Measurements from ENCODE around the gene ELF5. TPM values are rescaled to one million over a fixed set of nuclear protein-coding genes. Genes with fewer than 3 reads are reported as not detected.

ELF5 gene
- polyA plus RNA-seq, 3 donors = 48.8 to 59.6 (median 52.7) TPM

DNA sequence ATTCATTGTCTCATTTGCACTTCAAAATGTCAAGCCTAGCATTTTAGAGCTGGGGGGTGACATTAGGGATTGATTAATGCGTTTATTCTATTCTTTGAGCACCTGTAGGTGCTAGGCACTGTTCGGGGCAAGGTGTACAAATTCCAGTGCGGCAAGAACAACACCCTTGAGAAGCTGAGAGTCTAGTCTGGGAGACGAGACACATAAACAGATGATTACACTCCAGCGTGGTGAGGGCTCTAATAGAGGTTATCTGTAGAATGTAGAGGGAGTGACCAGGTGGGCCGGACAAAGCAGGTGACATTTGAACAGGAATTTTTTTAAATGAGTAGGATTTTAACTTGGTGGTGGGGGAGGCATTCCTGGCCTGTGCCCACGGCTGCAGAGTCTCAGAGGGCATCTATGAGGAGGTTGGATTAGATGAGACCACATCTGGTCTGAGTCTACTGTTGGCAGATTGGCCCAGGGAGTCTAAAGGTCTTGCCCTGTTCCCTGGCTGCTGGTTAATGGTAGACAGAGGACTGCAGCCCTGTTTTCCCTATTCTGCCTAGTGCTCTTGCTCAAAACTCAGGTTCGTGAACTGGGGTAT is 73.9 kb downstream of the ELF5 start:
- no peak for DNase-seq (ENCODE audit: extremely low read depth in 1 of 11, low read depth in 9 of 11, low spot score in 4 of 11)

DNA sequence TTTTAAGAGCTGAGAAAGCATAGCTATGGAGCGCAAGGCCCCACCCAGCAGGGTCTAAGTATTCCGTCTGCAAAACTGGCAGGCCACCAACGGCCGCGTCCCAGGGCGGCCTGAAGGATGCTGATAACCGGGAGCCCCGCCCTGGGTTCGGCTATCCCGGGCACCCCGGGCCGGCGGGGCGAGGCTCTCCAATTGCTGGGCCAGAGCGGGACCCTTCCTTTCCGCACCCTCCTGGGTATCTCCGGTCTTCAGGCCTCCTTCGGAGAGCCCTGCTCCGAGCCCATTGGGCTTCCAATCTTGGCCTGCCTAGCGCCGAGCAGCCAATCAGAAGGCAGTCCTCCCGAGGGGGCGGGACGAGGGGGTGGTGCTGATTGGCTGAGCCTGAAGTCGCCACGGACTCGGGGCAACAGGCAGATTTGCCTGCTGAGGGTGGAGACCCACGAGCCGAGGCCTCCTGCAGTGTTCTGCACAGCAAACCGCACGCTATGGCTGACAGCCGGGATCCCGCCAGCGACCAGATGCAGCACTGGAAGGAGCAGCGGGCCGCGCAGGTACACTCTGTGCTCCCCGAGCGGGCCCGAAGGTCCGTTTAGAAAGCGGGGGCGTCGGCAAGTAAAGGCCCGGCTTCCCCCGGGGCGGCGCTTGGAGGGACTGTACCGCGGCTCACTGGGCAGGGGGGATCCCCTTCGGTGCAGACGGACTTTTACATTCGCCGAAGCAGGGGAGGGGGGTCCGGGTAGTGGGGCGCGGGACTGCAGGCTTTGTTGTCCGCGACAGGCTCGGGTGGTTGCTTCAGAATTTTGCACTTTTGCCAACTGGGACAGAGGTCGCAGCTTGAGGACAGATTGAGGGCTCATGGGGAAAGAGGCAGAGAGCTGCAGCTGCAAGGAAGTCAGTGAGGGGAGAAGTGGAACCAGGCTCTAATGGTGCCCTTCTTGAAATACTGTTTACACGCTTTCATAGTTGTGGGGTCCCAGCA is 74.8 kb downstream of the ELF5 start, which contains the start of gene CAT:
CAT (plus strand) TSS at position 406 of the 979 bp plus-strand sequence; CDS start at position 486, 80 bp downstream.
- peak; percentile 86 to 97 (median 95) for DNase-seq (ENCODE audit: extremely low read depth in 1 of 11, low read depth in 9 of 11, low spot score in 4 of 11)

- no peak for DNase-seq (ENCODE audit: extremely low read depth in 1 of 11, low read depth in 9 of 11, low spot score in 4 of 11)
These were observed 76.1 kb downstream of the ELF5 start for GRCh38 chr11:34437224-34438125.

DNA sequence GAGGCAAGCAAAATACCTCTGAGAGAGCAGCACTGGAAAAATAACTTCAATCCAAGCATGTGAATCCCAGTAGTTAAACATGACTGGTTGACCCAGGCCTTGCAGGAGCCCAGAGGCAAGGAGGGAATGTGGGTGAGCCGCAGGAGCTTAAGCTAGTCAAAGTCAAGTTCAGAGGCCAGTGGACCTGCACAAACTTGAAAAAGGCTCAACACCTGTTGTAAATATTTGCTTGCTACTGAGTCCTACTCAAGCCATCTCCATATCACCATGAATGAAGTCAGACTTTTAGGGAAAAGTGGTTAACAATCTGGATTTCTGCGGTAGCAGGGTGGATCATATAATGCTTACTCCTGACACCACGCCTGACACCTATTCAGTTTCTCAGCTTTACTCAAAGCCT is 79.7 kb downstream of the ELF5 start:
- no peak for DNase-seq (ENCODE audit: extremely low read depth in 1 of 11, low read depth in 9 of 11, low spot score in 4 of 11)

DNA sequence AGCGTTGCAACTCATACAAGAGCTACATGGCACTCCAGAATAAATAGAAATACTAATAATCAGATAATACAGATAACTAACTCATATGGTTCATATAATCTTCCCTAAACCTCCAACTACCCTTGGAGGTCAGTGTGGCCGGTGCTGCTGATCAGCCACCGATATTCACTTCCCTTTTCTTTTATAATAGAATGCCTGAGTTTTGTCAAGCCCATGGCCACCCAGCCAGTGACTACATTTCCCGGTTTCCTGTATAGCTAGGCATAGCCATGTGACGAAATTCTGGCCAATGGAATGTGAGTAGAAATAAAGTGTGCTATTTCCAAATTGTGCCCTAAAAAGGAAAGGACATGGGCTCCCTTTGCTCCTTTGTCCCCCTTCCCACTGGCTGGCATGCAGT is 80.8 kb downstream of the ELF5 start:
- DNase-seq (ENCODE audit: extremely low read depth in 1 of 11, low read depth in 9 of 11, low spot score in 4 of 11) = no peak

GRCh38 chr11:34431979-34432378 is 81.6 kb downstream of the ELF5 start:
- DNase-seq (ENCODE audit: extremely low read depth in 1 of 11, low read depth in 9 of 11, low spot score in 4 of 11) = no peak

Other genes starting within 250 kb of the ELF5 start
- gene ABTB2, start 155.8 kb downstream of the ELF5 start, polyA plus RNA-seq (ENCODE audit: insufficient read length in 3 of 3) = 10 to 100 TPM in 1 of 3 donors, 1 to 10 TPM in 2; 6.8 to 17.4 (median 8.0) TPM
- 100 to 1,000 TPM; 150 to 191 (median 159) TPM for gene CAT, start 74.9 kb downstream of the ELF5 start, polyA plus RNA-seq (ENCODE audit: insufficient read length in 3 of 3)
- 10 to 100 TPM; 18.4 to 19.0 (median 18.9) TPM for gene EHF, start 107.3 kb upstream of the ELF5 start, polyA plus RNA-seq (ENCODE audit: insufficient read length in 3 of 3)